Stimulated activated CD8-positive, alpha-beta memory T cell treated with anti-CD3 and anti-CD28 coated beads, Interleukin-4, amount 100 ng/mL, for 4 hours (primary cell): ENCODE data around the gene RCAN2.

Experiments
- DNase-seq, 2 donors: peaks; one replicate each; pipeline ENCODE4 v3.0.0-alpha.2; 2020; ENCODE audit warnings: low read depth in 2 of 2, low spot score in 1 of 2

Gene RCAN2

GRCh38 chr6:46491201-46491627, at the start of gene RCAN2:
RCAN2 (minus strand) TSS chr6:46491449.
- DNase-seq = no peak

GRCh38 chr6:46539866-46540265, 48.6 kb upstream of the RCAN2 start:
- no peak for DNase-seq

GRCh38 chr6:46538800-46539480, 47.7 kb upstream of the RCAN2 start:
- no peak for DNase-seq

- DNase-seq = no peak
These were observed 39.6 kb upstream of the RCAN2 start for GRCh38 chr6:46530896-46531295.

DNA sequence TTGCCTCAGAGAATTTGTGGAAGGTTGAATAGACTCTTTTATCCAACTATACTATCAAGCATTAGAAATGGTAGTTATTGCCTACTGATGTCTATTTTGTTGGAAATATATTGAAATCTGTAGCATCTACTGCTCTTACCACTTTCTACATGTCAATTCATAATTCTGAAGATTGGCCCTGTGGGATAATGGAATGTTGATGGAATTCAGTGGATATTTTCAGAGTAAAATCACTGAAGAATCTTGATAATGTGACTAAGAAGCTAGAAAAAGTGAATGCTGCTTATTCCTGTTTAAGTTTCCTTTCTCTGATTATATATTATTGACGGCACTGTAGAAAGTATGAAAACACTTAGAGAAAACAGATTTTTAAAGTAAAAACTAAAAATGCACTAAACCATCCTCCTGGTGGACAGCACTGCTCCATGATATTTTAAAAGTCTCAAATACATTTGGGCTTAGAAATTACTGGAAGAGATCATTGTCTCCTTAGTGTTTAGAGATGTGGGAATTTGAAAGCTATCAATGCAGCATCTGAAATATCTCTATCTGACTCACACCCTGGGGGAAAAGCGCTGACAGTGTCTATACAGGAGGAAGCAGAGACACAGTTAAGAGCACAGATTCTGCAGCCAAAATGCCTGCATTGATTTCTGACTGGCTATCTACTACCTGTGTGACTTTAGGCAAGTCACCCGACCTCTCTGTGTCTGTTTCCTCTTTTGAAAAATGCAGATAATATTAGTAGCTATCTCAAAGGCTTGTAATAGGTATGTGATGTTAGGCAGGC, 37.9 kb upstream of the RCAN2 start:
- no peak for DNase-seq

DNA sequence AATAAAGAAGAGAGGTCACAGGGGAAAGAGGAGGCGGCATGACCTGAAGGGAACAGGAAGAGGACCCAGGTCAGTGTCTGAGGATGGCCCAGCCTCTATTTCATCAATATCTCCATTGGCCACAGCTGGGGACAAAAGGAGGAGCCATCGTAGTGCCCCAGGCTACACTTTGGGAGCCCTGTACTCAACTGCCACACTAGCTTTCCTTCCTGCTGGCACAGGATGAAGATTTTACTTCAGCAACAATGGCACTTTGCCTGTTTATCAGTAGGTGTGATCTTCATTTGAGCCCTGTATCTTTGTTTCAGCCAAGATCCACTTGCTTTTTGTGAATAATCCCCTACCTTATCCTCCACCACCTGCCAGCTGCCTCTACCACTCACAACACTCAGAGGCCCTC, 35.4 kb upstream of the RCAN2 start:
- no peak for DNase-seq

DNA sequence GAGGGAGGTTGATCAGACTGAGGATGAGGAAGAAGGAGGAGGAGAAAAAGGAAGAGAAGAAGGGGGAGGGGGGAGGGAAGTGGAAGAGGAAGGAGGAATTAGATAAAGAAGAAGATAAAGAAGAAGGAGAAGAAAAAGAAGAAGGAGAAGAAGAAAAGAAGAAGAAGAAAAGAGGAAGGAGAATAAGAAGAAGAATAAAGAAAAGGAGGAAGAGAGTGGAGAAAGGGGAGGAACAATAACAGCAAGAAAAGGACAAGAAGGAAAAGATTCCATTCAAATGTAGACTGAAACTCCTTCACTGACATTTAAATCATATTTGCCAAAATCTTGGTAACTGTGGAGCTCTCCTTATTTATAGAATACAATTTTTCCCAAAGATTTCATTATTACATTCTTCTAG, 34.3 kb upstream of the RCAN2 start:
- DNase-seq = no peak

DNA sequence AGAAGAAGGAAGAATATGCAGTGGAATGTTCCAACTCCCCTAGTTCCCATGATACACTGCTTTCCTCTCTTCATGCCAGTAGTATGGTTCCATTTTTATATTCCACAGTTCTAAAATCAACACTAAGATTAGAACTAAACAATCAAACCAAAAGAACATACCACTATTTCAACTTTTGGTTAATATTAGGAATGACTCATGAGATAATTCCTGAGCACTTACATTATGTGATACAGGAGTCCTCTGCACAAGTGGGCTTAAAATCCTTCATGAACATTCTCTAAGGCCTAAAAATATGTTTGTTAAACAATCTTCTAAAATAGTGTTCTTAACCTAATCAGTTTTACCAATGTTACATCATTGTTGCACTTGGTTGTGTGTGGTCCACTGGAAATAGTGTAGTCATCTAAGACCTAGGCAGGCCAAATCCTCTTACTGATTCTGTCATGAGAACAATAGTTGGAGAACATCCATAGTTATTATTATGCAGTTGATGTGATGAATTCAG, 30.3 kb upstream of the RCAN2 start:
- no peak for DNase-seq

- no peak for DNase-seq
These were observed 26.0 kb upstream of the RCAN2 start for GRCh38 chr6:46517202-46517601.

- no peak for DNase-seq
These were observed 22.3 kb upstream of the RCAN2 start for GRCh38 chr6:46513533-46513932.

GRCh38 chr6:46511320-46511719, 20.1 kb upstream of the RCAN2 start:
- DNase-seq = no peak

GRCh38 chr6:46510651-46511050, 19.4 kb upstream of the RCAN2 start:
- no peak for DNase-seq

GRCh38 chr6:46509981-46510510, 18.8 kb upstream of the RCAN2 start:
- no peak for DNase-seq

DNA sequence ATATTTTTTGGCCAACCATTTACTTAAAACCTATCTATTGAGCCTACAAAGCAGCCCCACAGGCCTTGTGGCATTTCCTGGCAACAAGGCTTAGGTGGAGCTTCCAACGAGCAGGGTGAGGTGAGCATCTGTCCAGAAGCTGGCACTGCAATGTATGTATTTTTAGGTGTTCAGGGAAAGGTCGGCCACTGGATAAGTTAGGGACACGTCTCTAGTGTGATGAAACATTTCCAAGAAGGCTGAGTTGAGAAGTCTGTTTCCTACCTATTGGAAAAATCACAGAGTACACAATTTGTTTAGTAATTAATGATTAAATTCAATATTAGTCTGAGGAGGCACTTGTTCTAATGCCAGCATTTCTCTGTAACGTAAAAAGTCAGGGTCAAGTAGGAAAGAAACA, 17.8 kb upstream of the RCAN2 start:
- DNase-seq = no peak

DNA sequence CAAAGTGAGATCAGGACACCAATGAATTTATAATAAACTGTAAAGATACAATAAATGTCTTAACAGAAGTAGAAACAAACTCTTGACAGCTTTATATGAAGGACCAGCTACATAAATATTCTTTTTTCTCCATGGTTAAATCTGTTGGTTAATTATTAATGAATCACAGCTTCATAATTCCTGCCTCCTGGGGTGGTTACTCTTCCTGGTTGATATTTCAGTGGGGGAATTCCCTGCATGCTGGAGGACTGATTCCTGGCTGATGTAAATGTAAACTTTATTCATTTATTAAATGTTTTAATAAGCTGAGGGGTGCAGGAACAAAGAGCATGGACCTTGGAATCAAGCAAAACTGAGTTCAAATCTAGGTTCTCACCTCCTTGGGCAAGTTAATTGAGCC, 16.2 kb upstream of the RCAN2 start:
- no peak for DNase-seq

- DNase-seq = no peak
These were observed 14.7 kb upstream of the RCAN2 start for GRCh38 chr6:46505693-46506512.

GRCh38 chr6:46504242-46504641, 13.0 kb upstream of the RCAN2 start:
- DNase-seq = no peak

- no peak for DNase-seq
These were observed 11.4 kb upstream of the RCAN2 start for GRCh38 chr6:46502486-46503119.

GRCh38 chr6:46501136-46502089, 10.2 kb upstream of the RCAN2 start:
- no peak for DNase-seq

GRCh38 chr6:46500382-46500781, 9.1 kb upstream of the RCAN2 start:
- DNase-seq = no peak
